NCI-H2107 (cell line): ENCODE measurements around the gene CUX1.
"Not testable (repeated sequence)": the region's sequence is repeated elsewhere in the genome, so short reads cannot be mapped to it uniquely, and the experiment has no call there.

ENCODE experiments used
- DNase-seq: peaks from one replicate; lab custom pipeline; 2025; lab: John Stamatoyannopoulos, UW

The CUX1 gene

DNA sequence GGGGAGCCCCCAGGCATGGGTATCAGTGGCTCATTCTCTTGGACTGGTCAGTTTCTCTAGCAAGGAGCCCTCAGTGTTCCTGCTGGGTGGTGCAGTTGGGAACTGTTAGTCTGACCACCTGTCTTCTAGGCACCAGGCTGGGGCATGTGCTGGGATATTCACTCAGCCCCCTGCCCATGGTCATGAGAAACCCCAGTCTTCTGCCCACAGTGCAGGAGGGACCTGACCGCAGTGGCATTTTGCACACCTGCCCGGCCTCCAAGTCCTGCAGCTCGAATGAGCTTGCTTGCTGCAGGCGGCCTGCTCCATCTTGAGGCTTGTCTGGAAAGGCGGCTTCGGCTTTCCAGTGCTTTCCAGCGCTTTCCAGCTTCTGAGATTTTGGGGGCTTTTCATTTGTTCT lies 36.3 kb downstream of the CUX1 start:
- DNase-seq: no peak

DNA sequence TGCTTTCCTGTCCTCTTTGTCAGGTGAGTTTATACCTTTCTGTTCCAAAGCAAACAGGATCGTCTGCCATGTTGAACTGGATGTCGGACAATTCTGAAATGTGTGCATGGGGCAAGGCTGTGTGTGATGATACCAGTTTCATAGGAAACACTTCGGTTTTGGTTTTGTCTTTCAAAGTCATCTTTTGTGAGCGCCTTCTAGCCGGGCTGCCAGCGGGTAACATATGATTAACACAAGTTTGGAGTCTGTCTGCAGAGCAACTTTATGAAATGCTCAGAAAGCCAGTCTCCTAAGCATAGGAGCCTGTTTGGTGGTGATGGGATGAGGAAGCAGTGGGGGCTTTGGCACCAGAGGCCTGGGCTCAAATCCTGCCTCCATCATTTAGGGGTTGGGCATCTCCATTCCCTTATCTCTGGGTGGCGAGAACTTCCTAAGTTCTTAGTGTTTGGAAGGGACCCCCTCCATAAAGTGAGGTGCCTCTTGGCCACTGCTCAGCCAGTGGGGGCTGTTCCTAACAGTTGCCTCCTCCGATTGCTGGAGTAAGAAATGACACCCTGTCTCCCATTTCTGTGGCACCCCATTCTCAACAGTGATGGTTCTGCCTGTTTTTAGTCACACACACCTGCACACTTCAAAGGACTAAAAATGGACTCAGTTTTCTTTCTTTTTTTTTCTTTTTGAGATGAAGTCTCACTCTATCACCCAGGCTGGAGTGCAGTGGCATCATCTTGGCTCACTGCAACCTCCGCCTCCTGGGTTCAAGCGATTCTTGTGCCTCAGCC lies 36.8 kb downstream of the CUX1 start:
- DNase-seq: no peak

DNA sequence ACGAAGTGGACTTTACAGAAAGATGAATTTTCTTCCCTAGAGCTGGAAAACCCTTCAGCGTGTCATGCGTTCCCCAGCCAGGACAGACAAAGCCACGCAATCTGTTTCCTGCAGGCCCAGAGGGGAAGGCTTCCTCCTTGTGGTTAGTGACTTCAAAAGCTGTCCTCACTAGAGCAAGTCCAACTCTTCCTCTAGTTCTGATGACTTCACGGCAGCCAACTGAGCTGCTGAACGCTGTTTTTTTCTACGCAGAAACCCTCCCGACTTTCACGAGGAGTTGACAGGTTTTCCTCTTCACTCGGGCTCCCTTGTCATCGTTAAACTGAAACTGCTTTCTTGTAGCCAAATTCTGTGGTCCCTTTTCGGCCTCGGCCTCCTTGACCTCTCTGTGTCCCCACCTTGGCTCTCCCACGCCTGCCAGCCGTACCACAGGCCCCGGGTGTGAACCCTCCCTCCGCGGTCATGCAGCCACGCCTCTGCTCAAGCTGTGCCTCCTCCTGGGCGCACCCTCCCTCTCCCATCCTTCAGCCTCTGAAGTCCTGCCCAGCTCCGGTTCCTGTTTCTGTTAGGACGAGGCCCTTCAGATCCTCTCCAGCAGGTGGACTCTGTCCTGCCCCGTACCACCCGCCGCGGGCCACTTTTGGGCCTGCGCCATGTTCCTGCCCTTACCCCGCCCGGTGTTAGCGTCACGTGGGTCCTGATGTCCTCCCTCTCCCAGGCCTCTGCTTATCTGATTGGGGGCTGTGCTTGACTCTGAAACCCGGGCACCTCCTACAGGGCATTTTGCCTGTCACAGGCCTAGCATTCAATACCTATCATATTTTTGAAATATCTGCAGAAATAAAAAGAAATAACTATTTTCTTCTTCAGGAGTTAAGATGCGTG lies 39.3 kb downstream of the CUX1 start:
- DNase-seq: peak; percentile 83

DNA sequence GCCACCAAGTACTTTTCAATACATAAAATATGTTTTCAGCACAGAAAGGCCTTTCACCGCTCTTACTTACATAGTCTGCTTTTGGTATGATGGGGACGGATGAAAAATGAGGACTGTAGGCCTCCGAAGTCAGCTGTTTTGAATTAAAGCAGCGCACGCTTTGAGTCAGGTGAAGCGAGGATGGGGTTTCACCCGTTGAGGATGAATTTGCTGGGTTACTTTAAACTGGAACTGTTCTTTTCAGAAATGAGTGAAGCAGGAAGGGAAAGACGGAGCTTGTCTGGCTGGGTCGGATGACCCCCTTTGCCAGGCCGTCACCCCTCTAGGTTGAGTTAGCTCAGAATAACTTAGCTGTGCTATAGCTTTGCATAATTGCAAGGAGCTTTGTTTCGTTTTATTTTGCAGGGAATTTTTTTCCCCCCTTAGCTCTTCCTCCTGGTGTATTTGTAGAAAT lies 40.0 kb downstream of the CUX1 start:
- DNase-seq: no peak

DNA sequence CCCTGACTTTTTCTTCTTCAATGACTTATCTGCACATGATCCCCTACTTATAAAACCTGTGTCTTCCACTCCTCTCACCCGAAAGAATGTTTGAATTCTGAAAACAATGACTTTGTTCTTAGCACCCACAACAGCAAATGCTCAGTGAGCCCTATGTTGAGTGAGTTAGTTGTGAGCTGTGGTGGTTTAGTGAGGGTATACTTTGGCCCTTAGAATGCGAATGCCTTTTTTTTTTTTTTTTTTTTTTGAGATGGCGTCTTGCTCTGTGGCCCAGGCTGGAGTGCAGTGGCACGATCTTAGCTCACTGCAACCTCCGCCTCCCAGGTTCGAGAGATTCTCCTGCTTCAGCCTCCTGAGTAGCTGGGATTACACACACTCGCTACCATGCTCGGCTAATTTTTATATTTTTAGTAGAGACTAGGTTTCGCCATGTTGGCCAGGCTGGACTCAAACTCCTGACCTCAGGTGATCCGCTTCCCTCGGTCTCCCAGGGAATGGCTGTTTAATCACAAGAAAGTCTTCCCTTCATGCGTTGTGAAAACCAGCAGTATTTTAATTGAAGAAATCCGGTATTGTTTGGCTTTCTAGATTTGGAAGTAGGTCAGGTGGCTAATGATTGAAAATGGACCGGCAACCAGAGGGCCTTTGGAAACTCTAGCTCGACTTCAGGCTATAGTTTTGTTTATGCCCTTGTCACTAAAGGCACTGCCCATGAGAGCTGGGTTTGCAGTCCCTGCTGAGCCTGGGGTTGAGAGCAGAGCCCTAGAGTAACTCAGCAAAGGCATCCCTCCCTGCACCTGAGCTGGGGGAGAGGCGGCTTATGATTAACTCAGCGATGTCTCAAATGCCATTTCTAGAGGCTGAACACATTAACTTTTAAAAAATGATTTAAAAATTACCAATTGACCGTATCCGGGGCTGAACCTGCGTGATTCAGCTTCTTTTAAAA lies 41.3 kb downstream of the CUX1 start:
- no peak for DNase-seq

DNA sequence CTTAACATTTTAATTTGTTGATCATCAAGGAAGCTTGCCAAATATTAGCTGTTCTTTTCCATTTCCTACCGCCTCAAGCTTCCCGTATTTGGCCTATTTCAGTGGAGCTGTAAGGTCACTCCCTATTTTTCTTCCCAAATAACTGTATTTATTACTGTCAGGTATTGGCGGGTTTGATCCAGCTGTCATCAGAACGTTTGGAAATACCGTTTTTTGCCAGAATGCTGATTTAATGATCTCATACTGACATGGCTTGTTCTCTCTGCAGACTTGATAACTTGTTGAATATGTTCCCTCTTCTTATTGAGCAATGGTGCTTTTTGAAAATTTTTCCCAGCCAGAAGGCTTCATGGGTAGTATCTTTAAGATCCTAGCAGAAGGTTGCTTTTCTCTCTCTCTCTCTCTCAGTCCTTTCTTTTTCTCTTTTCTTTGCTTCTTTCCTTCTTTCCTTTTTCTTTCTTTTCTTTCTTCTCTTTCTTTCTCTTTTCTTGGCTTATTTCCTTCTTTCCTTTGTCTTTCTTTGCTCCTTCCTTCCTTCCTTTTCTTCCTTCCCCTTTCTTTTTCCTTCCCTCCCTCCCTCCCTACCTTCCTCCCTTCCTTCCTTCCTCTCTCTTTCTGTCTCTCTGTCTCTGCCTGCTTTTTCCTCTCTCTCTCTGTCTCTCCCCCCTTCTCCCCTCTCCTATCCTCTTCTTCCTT lies 42.1 kb downstream of the CUX1 start:
- DNase-seq: no peak

DNA sequence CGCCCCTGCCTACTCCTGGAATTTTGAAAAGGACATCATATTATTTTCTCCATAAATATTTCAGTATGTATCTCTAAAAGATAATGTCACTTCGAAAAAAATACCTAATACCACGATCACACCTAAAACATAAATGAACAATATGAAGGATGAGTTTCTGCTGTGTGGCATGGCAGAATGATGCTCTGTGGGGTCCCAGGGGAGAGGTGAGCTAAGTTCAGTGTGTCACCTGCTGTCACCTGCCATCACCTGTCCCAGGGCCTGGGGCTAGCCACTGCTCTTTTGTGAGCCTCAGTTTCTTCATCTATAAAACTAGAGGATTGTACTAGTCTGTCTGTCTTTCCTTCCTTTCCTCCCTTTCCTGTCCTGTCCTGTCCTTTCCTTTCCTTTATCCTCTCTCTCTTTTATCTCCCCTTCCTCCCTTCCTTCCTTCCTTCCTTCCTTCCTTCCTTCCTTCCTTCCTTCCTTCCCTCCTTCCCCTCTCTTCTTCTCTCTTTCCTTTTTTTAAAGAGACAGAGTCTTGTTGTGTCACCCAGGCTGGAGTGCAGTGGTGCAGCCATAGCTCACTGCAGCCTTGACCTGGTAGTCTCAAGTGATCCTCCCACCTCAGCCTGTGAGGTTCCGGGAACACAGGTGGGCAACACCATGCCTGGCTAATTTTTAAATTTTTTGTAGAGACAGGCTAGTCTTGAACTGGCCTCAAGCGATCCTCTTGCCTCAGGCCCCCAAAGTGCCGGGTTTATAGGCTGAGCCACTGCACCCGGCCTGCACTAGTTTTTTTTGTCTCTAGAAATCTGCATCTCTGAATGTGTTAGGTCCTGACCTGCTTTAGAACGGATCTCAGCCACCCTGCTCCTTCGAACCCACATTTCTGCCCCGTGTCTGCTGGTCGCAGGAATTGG lies 43.1 kb downstream of the CUX1 start:
- no peak for DNase-seq

DNA sequence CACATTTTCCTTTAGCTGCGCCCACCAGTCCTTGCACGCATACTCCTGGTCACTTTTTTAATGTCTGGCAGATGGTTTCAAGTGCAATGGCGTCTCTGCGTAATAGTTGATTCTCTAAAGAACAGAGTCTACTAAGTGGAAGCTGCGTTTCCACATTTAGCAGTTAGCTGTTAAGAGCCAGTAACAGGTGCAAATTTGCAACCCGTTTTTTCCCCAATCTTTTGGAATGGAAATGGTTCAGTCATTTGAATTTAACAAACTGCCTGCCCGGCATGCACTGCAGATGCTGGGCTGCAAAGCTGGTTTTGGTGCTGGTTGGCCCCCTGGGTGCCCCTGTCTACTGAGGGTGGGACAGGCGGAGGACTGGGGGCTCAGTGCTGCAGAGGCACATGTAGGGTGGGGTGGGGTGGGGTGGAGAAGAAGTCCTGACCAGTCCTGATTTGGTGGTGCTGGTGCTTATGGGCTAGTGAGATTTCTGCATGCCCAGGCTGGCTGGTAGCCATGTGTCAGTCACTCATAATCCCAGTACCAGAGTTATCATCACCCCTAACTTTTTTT lies 43.9 kb downstream of the CUX1 start:
- no peak for DNase-seq

DNA sequence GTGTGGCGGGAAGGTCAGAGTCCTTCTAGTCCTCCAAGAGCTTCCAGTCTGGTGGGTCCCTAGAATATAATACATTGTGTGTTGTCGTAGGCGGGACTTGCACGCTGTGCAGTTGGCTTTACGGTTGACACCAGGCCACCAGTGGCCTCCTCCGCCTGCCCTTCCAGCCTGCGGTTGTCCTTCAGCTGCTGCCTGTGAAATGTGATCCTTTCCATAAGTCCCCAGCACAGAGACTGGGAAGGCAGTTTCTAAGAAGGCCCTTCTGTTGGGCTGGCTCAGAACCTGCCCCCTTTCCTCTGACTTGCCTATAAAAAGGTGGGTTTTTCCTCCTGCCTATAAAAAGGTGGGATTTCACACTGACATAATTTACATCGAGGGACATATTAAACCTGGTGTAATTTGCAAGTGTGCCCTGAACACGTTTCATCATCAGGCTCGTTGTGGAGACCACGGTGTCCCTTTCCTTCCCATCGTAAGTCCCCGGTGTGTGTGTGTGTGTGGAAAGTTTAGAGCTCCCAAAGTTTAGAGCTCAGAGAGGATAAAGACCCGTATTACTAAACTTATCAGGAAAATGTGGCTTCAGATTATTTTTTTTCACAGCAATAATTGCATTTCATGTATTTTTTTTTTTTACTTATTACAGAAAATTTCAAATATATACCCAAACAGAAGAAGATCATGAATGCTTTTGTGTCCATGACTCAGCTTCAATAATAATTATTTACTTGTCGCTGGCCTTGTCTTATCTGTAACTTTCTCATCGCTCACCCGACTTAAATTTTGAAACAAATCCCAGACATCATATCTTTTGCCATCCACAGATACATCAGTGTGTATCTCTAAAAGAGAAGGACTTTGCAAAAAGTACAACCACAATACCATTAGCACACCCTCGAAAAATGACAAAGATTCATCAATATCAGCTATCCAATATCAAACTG lies 45.1 kb downstream of the CUX1 start:
- peak; percentile 49 for DNase-seq

DNA sequence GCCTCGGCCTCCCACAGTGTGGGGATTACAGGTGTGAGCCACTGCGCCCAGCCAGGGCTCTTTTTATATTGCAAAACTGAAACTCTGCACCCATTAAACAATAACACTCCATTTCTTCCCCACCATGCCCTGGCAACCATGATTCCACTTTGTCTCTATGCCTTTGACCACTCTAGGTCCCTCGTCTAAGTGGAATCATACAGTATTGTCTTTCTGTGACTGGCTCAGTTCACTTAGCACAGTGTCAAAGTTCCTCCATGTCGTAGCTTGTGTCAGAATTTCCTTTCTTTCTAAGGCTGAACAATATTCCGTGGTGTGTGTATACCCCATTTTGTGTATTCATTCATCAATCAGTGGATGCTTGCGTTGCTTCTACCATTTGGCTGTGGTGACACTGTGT lies 46.2 kb downstream of the CUX1 start:
- DNase-seq: no peak

DNA sequence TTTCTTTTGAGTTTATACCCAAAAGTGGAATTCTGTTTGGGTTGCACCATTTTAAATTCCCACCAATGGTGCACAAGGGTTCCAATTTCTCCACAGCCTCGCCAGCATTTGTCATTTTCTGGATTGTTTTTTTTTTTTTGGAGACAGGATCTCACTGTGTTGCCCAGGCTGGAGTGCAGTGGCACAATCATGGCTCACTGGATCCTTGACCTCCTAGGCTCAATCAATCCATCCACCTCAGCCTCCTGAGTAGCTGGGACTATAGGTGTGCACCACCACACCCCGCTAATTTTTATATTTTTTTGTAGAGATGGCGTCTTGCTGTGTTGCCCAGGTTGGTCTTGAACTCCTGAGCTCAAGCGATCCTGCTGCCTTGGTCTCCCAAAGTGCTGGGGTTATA lies 46.6 kb downstream of the CUX1 start:
- DNase-seq: no peak

DNA sequence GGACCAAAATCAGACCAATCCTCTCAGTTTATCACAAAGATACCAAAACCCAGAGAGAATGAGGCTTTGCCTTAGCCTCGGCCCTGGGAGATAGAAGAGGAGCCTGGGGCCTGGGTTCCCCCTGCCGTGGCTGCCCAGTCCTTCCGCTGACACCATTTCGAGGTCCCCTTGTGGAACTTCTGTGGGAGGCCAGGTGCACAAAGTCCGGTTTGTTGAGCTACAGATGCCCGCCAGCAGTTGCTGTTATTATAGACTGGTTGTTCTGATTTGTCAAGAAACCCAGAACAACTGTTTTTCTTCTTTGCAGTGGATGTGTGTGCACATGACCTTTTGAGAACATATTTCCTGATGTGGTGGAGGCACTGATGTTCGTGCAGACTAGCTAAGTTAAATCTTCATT lies 47.6 kb downstream of the CUX1 start:
- no peak for DNase-seq

DNA sequence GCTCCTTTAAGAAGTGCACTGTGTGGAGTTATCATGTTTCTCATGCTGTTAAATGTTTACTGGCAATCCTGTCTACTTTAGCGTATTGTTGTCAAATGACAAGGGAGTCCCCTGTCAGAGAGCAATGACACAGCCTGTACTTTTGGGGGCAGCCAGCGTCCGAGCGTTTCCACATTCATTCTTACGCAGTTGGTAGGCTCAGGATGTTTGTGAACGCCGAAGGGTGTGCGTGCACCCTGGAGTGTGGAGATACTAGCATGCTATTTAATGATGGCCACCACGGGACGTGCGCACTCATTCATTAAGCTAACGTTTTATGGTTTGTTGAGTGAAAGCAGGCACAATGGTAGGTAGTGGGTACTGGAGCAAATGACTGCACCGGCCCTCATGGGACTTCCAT lies 48.0 kb downstream of the CUX1 start:
- no peak for DNase-seq

DNA sequence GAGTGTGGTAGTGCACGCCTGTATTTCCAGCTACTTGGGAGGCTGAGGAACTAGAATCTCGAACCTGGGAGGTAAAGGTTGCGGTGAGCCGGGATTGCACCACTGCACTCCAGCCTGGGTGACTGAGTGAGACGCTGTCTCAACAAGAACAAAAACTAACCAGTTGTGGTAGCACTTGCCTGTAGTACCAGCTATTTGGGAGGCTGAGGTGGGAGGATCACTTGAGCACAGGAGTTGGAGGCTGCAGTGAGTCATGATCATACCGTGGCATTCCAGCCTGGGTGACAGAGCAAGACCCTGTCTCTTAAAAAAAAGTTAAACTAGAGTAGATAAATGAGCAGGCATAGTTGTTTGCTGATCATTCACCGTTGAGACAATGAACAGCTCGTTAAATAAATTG lies 48.9 kb downstream of the CUX1 start:
- no peak for DNase-seq

DNA sequence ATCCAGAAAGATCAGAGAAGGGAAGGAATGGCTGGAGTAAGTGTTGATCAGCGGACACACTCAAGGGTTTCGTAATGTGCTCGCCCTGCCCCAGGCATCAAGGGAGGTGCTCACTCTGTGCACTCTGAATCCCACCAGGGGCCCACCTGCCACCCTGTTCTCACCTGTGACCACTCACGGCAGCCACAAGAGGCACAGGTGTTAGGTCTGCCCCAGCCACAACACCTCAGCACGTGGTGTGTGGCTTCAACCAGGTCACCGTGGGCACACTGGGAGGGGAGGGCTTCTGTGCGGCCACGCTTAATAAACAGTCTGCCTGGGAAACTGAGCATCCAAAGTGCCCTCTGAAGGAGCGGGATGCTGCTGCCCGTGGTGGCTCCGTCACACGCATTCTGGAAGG lies 49.8 kb downstream of the CUX1 start:
- DNase-seq: no peak

DNA sequence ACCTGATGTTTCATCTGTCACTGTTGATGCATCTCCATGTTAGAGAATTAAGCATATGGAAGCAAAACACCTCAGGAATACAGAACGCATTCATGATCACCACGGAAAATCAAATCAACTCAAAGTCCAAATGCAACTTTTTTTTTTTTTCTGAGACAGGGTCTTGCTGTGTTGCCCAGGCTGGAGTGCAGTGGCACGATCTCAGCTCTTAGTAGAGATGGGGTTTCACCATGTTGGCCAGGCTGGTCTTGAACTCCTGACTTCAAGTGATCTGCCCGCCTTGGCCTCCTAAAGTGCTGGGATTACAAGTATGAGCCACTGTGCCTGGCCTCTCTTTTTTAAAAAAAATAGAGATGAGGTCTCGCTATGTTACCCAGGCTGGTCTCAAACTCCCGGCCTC lies 50.3 kb downstream of the CUX1 start:
- DNase-seq: not testable (repeated sequence)

DNA sequence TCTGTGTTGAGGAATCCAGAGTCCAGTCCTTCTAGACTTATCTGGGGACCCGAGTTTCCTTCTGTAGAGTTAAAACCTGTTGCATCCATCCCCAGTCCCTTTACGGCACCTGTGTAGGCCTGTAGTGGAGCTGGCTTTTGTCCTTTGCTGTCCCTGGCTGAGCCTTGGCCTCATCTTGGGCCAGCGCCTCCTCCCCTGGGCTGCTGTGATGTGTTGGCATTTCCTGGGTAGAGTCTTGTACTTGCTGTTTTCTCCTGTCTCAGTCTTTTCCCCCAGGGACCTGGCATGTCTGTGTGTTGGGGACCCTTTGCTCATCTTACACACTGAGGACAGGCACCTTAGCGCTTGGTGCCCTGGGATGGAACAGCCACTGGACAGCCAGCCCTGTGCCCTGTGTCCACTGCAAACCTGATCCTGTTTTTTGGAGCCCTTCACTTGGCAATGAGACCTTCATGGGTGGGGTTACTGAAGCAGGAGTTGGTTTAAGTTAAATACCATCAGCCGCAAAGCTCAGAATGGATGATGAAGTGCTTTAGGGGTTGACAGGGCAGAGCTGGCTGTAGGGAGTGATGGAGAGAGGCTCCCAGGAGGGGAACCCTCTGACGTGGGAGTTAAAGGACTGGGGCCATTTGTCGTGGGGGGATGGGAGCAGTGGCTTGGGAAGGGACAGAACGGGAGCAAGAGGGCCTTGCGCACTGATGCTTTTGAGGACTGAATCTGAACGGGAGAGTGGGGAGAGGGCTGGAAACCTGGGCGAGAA lies 50.9 kb downstream of the CUX1 start:
- no peak for DNase-seq
